Measurements from ENCODE around the gene PLSCR1.
"Not testable (repeated sequence)": the region's sequence is repeated elsewhere in the genome, so short reads cannot be mapped to it uniquely, and the experiment has no call there.

PLSCR1 gene

GRCh38 chr3:146507331-146508120 lies 36.9 kb downstream of the PLSCR1 start:
- H3K4me1 Mint-ChIP-seq: peaks cover 41% of the 10 kb centered on the region
- ATAC-seq (no peak), DNase-seq (no peak)
- no peaks in the 10 kb centered on the region for H3K27me3 Mint-ChIP-seq
- H3K4me3 Mint-ChIP-seq: no peak overlapping the region
- peaks cover 0 to 15% of the 10 kb centered on the region in 2 donors for H3K9me3 Mint-ChIP-seq
- peak overlapping the region in 1 of 2 donors; percentile 40 for H3K27ac Mint-ChIP-seq

GRCh38 chr3:146505516-146505915 lies 38.9 kb downstream of the PLSCR1 start:
- Mint-ChIP-seq H3K9me3 (peaks cover 0 to 17% of the 10 kb centered on the region in 2 donors), H3K4me1 (peaks cover 45% of the 10 kb centered on the region), H3K27me3 (no peaks in the 10 kb centered on the region), H3K4me3 (no peak overlapping the region), H3K27ac (no peak overlapping the region)
- DNase-seq (no peak), ATAC-seq (no peak)

- ATAC-seq: no peak
- Mint-ChIP-seq H3K27ac (peak overlapping the region in 1 of 2 donors; percentile 12), H3K4me1 (peaks cover 45% of the 10 kb centered on the region), H3K9me3 (peaks cover 0 to 17% of the 10 kb centered on the region in 2 donors), H3K4me3 (no peak overlapping the region), H3K27me3 (no peaks in the 10 kb centered on the region)
- DNase-seq: no peak
These were observed 39.8 kb downstream of the PLSCR1 start for GRCh38 chr3:146504498-146505197.

- Mint-ChIP-seq H3K9me3 (peaks cover 0 to 17% of the 10 kb centered on the region in 2 donors), H3K27ac (no peak overlapping the region), H3K27me3 (no peaks in the 10 kb centered on the region), H3K4me1 (peaks cover 45% of the 10 kb centered on the region), H3K4me3 (no peak overlapping the region)
- ATAC-seq (peak; percentile 72), DNase-seq (peak in 1 of 2 donors; percentile 42)
These were observed 40.8 kb downstream of the PLSCR1 start for GRCh38 chr3:146503461-146504202.

- H3K27ac Mint-ChIP-seq: peak overlapping the region in 1 of 2 donors; percentile 11
These were observed 41.4 kb downstream of the PLSCR1 start for GRCh38 chr3:146502887-146503460.

GRCh38 chr3:146501752-146502151 lies 42.7 kb downstream of the PLSCR1 start:
- peak; percentile 85 for ATAC-seq
- Mint-ChIP-seq H3K27me3 (no peaks in the 10 kb centered on the region), H3K27ac (no peak overlapping the region), H3K4me3 (no peak overlapping the region), H3K4me1 (peaks cover 55% of the 10 kb centered on the region), H3K9me3 (peaks cover 0 to 26% of the 10 kb centered on the region in 2 donors)
- no peak for DNase-seq

More at GRCh38 chr3:146502887-146503460, 41.4 kb downstream of the PLSCR1 start:
- no peak for DNase-seq
- Mint-ChIP-seq H3K9me3 (peaks cover 0 to 18% of the 10 kb centered on the region in 2 donors), H3K4me3 (no peak overlapping the region), H3K27me3 (no peaks in the 10 kb centered on the region), H3K4me1 (peaks cover 51% of the 10 kb centered on the region)
- ATAC-seq: no peak

GRCh38 chr3:146499701-146500100 lies 44.7 kb downstream of the PLSCR1 start:
- peaks cover 58% of the 10 kb centered on the region for H3K4me1 Mint-ChIP-seq
- ATAC-seq (no peak), DNase-seq (no peak)
- H3K9me3 Mint-ChIP-seq: peaks cover 0 to 26% of the 10 kb centered on the region in 2 donors
- H3K27me3 Mint-ChIP-seq: no peaks in the 10 kb centered on the region
- no peak overlapping the region for H3K27ac Mint-ChIP-seq
- H3K4me3 Mint-ChIP-seq: no peak overlapping the region

- peak overlapping the region; percentile 70 to 74 for H3K27ac Mint-ChIP-seq
- peak; percentile 65 to 77 for DNase-seq
- peak overlapping the region; percentile 73 for H3K4me3 Mint-ChIP-seq
- ATAC-seq: peak; percentile 73
- H3K27me3 Mint-ChIP-seq: no peaks in the 10 kb centered on the region
- peaks cover 43% of the 10 kb centered on the region for H3K4me1 Mint-ChIP-seq
- H3K9me3 Mint-ChIP-seq: peaks cover 0 to 20% of the 10 kb centered on the region in 2 donors
These were observed 46.2 kb downstream of the PLSCR1 start for GRCh38 chr3:146498002-146498736.

- not testable (repeated sequence) for H3K27ac Mint-ChIP-seq, ATAC-seq, H3K27me3 Mint-ChIP-seq, DNase-seq
- H3K4me3 Mint-ChIP-seq: peak overlapping the region in 1 of 2 donors; percentile 73
- H3K9me3 Mint-ChIP-seq: peaks cover 4 to 22% of the 10 kb centered on the region in 2 donors
- H3K4me1 Mint-ChIP-seq: peaks cover 35% of the 10 kb centered on the region
These were observed 47.1 kb downstream of the PLSCR1 start for GRCh38 chr3:146497145-146497843.

- Mint-ChIP-seq H3K27ac (no peak overlapping the region), H3K4me1 (peaks cover 31% of the 10 kb centered on the region), H3K9me3 (peaks cover 8 to 27% of the 10 kb centered on the region in 2 donors), H3K27me3 (peaks cover 6% of the 10 kb centered on the region), H3K4me3 (no peak overlapping the region)
- ATAC-seq (no peak), DNase-seq (no peak)
These were observed 47.7 kb downstream of the PLSCR1 start for GRCh38 chr3:146496726-146497125.

- Mint-ChIP-seq H3K4me1 (peaks cover 26% of the 10 kb centered on the region), H3K27me3 (peaks cover 6% of the 10 kb centered on the region), H3K27ac (no peak overlapping the region), H3K9me3 (peaks cover 9 to 30% of the 10 kb centered on the region in 2 donors), H3K4me3 (no peak overlapping the region)
- ATAC-seq: no peak
- no peak for DNase-seq
These were observed 48.2 kb downstream of the PLSCR1 start for GRCh38 chr3:146496251-146496650.

GRCh38 chr3:146493761-146494160 lies 50.6 kb downstream of the PLSCR1 start:
- no peak overlapping the region for H3K27ac Mint-ChIP-seq
- DNase-seq: no peak
- no peak overlapping the region for H3K4me3 Mint-ChIP-seq
- peaks cover 6% of the 10 kb centered on the region for H3K27me3 Mint-ChIP-seq
- peaks cover 26% of the 10 kb centered on the region for H3K4me1 Mint-ChIP-seq
- no peak for ATAC-seq
- peaks cover 29 to 40% of the 10 kb centered on the region in 2 donors for H3K9me3 Mint-ChIP-seq

- peaks cover 29 to 40% of the 10 kb centered on the region in 2 donors for H3K9me3 Mint-ChIP-seq
- H3K4me1 Mint-ChIP-seq: peaks cover 22% of the 10 kb centered on the region
- H3K4me3 Mint-ChIP-seq: no peak overlapping the region
- DNase-seq: no peak
- H3K27me3 Mint-ChIP-seq: peaks cover 6% of the 10 kb centered on the region
- ATAC-seq: no peak
- H3K27ac Mint-ChIP-seq: no peak overlapping the region
These were observed 51.2 kb downstream of the PLSCR1 start for GRCh38 chr3:146493221-146493620.

- Mint-ChIP-seq H3K4me3 (no peak overlapping the region), H3K9me3 (peaks cover 31 to 37% of the 10 kb centered on the region in 2 donors), H3K27ac (no peak overlapping the region), H3K4me1 (peaks cover 4% of the 10 kb centered on the region), H3K27me3 (peaks cover 7% of the 10 kb centered on the region)
- no peak for ATAC-seq
- DNase-seq: no peak
These were observed 53.1 kb downstream of the PLSCR1 start for GRCh38 chr3:146491303-146491702.
